SK-N-SH treated with all-trans-retinoic acid at 6 μM for 48 hours (cell line): ENCODE data around the gene CPPED1.

Source experiments
- ATAC-seq: fragments of 200-7000 bp; cut with Tn5 transposase; 3 replicates; pipeline ENCODE4 v1.9.1; 2020; ENCODE audit warnings: mild to moderate bottlenecking, moderate library complexity
- BACH2 ChIP-seq: fragments of 250-450 bp; sonication (Bioruptor Pico); IDR thresholded peaks from 2 replicates; pipeline ENCODE4 v1.9.0; 2021; ENCODE audit warnings: mild to moderate bottlenecking, borderline replicate concordance
- CSDC2 ChIP-seq: fragments of 250-450 bp; sonication (Bioruptor Pico); IDR thresholded peaks from 2 replicates; pipeline ENCODE4 v1.5.0; 2020; ENCODE audit warnings: mild to moderate bottlenecking, moderate library complexity
- ESRRG ChIP-seq: fragments of 250-450 bp; sonication (Bioruptor Pico); IDR thresholded peaks from 2 replicates; pipeline ENCODE4 v1.6.1; 2021; ENCODE audit warnings: mild to moderate bottlenecking
- GLIS3 ChIP-seq: fragments of 250-450 bp; sonication (Bioruptor Pico); IDR thresholded peaks from 2 replicates; pipeline ENCODE4 v1.5.0; 2020; ENCODE audit warnings: mild to moderate bottlenecking, moderate library complexity
- ISL1 ChIP-seq: fragments of 250-450 bp; sonication (Bioruptor Pico); IDR thresholded peaks from 2 replicates; pipeline ENCODE4 v2.1.2; 2022; ENCODE audit warnings: mild to moderate bottlenecking, moderate library complexity
- OSR1 ChIP-seq: fragments of 250-450 bp; sonication (Bioruptor Pico); IDR thresholded peaks from 2 replicates; pipeline ENCODE4 v1.8.0; 2022; ENCODE audit warnings: moderate library complexity, mild to moderate bottlenecking, inconsistent platforms
- PPARA ChIP-seq: fragments of 250-450 bp; sonication (Bioruptor Pico); IDR thresholded peaks from 2 replicates; pipeline ENCODE4 v1.5.0; 2020; ENCODE audit warnings: mild to moderate bottlenecking, borderline replicate concordance
- RARB ChIP-seq: fragments of 250-450 bp; sonication (Bioruptor Pico); IDR thresholded peaks from 2 replicates; pipeline ENCODE4 v1.8.0; 2021; ENCODE audit warnings: mild to moderate bottlenecking, moderate library complexity
- SNAI2 ChIP-seq: fragments of 250-450 bp; sonication (Bioruptor Pico); IDR thresholded peaks from 2 replicates; pipeline ENCODE4 v1.5.0; 2020; ENCODE audit warnings: mild to moderate bottlenecking, moderate library complexity
- TCF4 ChIP-seq: fragments of 250-450 bp; sonication (Bioruptor Pico); IDR thresholded peaks from 2 replicates; pipeline ENCODE4 v1.8.0; 2021; ENCODE audit warnings: mild to moderate bottlenecking, moderate library complexity, borderline replicate concordance
- TOX ChIP-seq: fragments of 250-450 bp; sonication (Bioruptor Pico); IDR thresholded peaks from 2 replicates; pipeline ENCODE4 v1.8.0; 2021; ENCODE audit warnings: mild to moderate bottlenecking, moderate library complexity, borderline replicate concordance
- ZC3H10 ChIP-seq: fragments of 250-450 bp; sonication (Bioruptor Pico); IDR thresholded peaks from 2 replicates; pipeline ENCODE4 v1.5.1; 2021; ENCODE audit warnings: mild to moderate bottlenecking, moderate library complexity
- ZFP3 ChIP-seq: fragments of 250-450 bp; sonication (Bioruptor Pico); IDR thresholded peaks from 2 replicates; pipeline ENCODE4 v1.5.0; 2020; ENCODE audit warnings: mild to moderate bottlenecking, moderate library complexity
- ZNF565 ChIP-seq: fragments of 450-650 bp; formaldehyde crosslinking; conservative IDR thresholded peaks from 2 replicates; pipeline ENCODE4 v1.5.0; 2020; ENCODE audit warnings: low read depth, mild to moderate bottlenecking, moderate library complexity
- ZNF70 ChIP-seq: fragments of 450-650 bp; formaldehyde crosslinking; IDR thresholded peaks from 2 replicates; pipeline ENCODE4 v1.5.0; 2020; ENCODE audit warnings: mild to moderate bottlenecking, moderate library complexity
- ZNF8 ChIP-seq: fragments of 450-650 bp; formaldehyde crosslinking; IDR thresholded peaks from 2 replicates; pipeline ENCODE4 v1.5.0; 2020; ENCODE audit warnings: mild to moderate bottlenecking, moderate library complexity
- TF ChIP-seq, protein P1 (sequence below): fragments of 250-450 bp; sonication (Bioruptor Pico); IDR thresholded peaks from 2 replicates; pipeline ENCODE4 v1.8.0; 2020; ENCODE audit warnings: mild to moderate bottlenecking, moderate library complexity, borderline replicate concordance
- TF ChIP-seq, protein P2 (sequence below): fragments of 250-450 bp; sonication (Bioruptor Pico); IDR thresholded peaks from 2 replicates; pipeline ENCODE4 v1.8.0; 2021; ENCODE audit warnings: low read depth, mild to moderate bottlenecking, moderate library complexity, borderline replicate concordance
- TF ChIP-seq, protein P3 (sequence below): fragments of 250-450 bp; sonication (Bioruptor Pico); IDR thresholded peaks from 2 replicates; pipeline ENCODE4 v1.5.1; 2020; ENCODE audit warnings: low read depth, mild to moderate bottlenecking, moderate library complexity
- TF ChIP-seq, protein P4 (sequence below): fragments of 250-450 bp; sonication (Bioruptor Pico); IDR thresholded peaks from 2 replicates; pipeline ENCODE4 v1.5.1; 2021; ENCODE audit warnings: mild to moderate bottlenecking, moderate library complexity
- TF ChIP-seq, protein P5 (sequence below): fragments of 250-450 bp; sonication (Bioruptor Pico); IDR thresholded peaks from 2 replicates; pipeline ENCODE4 v1.5.0; 2020; ENCODE audit warnings: mild to moderate bottlenecking, moderate library complexity

The CPPED1 gene

DNA sequence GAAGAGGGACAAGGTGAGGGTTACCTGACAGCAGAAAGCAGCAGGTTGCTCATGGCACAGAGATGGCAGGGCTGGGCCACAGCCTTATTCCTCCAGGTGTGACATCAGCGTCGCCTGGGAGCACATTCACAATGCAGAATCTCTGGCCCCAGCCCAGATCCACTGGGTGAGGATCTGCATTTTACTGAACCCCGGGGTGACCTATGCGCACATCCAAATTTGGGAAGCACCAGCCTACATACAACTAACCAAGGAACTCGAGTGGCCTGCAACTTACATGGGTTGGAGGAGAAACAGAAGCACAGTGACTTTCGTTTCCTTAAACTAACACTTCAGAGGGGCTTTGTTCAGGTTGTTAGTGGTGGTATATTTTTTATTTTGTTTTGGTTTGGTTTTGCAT lies 17.6 kb downstream of the CPPED1 start:
- TF ChIP-seq ZNF70 (CRISPR knock-in tag) (no peak), OSR1 (CRISPR knock-in tag) (no peak), PPARA (CRISPR knock-in tag) (no peak), ISL1 (no peak), ZFP3 (CRISPR knock-in tag) (no peak), ESRRG (CRISPR knock-in tag) (no peak), TCF4 (no peak), RARB (CRISPR knock-in tag) (no peak), ZC3H10 (no peak), GLIS3 (CRISPR knock-in tag) (no peak), BACH2 (no peak)
- TF ChIP-seq, protein P1, sequence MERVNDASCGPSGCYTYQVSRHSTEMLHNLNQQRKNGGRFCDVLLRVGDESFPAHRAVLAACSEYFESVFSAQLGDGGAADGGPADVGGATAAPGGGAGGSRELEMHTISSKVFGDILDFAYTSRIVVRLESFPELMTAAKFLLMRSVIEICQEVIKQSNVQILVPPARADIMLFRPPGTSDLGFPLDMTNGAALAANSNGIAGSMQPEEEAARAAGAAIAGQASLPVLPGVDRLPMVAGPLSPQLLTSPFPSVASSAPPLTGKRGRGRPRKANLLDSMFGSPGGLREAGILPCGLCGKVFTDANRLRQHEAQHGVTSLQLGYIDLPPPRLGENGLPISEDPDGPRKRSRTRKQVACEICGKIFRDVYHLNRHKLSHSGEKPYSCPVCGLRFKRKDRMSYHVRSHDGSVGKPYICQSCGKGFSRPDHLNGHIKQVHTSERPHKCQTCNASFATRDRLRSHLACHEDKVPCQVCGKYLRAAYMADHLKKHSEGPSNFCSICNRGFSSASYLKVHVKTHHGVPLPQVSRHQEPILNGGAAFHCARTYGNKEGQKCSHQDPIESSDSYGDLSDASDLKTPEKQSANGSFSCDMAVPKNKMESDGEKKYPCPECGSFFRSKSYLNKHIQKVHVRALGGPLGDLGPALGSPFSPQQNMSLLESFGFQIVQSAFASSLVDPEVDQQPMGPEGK = no peak
- TF ChIP-seq, protein P2, sequence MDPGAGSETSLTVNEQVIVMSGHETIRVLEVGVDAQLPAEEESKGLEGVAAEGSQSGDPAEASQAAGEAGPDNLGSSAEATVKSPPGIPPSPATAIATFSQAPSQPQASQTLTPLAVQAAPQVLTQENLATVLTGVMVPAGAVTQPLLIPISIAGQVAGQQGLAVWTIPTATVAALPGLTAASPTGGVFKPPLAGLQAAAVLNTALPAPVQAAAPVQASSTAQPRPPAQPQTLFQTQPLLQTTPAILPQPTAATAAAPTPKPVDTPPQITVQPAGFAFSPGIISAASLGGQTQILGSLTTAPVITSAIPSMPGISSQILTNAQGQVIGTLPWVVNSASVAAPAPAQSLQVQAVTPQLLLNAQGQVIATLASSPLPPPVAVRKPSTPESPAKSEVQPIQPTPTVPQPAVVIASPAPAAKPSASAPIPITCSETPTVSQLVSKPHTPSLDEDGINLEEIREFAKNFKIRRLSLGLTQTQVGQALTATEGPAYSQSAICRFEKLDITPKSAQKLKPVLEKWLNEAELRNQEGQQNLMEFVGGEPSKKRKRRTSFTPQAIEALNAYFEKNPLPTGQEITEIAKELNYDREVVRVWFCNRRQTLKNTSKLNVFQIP (CRISPR knock-in tag) = no peak
- TF ChIP-seq, protein P3, sequence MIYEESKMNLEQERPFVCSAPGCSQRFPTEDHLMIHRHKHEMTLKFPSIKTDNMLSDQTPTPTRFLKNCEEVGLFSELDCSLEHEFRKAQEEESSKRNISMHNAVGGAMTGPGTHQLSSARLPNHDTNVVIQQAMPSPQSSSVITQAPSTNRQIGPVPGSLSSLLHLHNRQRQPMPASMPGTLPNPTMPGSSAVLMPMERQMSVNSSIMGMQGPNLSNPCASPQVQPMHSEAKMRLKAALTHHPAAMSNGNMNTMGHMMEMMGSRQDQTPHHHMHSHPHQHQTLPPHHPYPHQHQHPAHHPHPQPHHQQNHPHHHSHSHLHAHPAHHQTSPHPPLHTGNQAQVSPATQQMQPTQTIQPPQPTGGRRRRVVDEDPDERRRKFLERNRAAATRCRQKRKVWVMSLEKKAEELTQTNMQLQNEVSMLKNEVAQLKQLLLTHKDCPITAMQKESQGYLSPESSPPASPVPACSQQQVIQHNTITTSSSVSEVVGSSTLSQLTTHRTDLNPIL = no peak

DNA sequence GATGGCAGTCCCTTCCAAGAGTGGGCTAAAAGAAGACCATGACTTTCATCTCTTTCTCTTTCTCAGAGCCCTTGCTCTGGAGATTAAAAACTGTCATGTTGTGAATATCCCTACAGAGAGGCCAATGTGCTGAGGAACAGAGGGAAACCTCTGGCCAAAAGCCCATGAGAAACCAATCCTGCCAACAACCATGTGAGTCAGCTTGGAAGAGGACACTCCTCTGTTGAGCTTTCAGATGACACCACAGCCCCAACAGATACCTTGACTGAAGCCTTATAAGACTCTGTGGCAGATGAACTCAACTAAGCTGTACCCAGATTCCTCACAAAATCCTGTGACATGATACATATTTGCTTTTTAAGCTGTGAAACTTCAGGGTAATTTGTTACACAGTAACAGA lies 19.6 kb downstream of the CPPED1 start:
- TF ChIP-seq, protein P2 (CRISPR knock-in tag) = no peak
- TF ChIP-seq BACH2 = no peak
- no peak for TF ChIP-seq ZNF8
- no peak for TF ChIP-seq ZFP3 (CRISPR knock-in tag)
- no peak for TF ChIP-seq ISL1
- TF ChIP-seq, protein P1 = no peak
- TF ChIP-seq, protein P4, sequence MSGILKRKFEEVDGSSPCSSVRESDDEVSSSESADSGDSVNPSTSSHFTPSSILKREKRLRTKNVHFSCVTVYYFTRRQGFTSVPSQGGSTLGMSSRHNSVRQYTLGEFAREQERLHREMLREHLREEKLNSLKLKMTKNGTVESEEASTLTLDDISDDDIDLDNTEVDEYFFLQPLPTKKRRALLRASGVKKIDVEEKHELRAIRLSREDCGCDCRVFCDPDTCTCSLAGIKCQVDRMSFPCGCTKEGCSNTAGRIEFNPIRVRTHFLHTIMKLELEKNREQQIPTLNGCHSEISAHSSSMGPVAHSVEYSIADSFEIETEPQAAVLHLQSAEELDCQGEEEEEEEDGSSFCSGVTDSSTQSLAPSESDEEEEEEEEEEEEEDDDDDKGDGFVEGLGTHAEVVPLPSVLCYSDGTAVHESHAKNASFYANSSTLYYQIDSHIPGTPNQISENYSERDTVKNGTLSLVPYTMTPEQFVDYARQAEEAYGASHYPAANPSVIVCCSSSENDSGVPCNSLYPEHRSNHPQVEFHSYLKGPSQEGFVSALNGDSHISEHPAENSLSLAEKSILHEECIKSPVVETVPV (CRISPR knock-in tag) = no peak
- no peak for TF ChIP-seq SNAI2 (CRISPR knock-in tag)
- no peak for TF ChIP-seq RARB (CRISPR knock-in tag)

More for the DNA sequence above, 17.6 kb downstream of the CPPED1 start:
- ATAC-seq = no peak

DNA sequence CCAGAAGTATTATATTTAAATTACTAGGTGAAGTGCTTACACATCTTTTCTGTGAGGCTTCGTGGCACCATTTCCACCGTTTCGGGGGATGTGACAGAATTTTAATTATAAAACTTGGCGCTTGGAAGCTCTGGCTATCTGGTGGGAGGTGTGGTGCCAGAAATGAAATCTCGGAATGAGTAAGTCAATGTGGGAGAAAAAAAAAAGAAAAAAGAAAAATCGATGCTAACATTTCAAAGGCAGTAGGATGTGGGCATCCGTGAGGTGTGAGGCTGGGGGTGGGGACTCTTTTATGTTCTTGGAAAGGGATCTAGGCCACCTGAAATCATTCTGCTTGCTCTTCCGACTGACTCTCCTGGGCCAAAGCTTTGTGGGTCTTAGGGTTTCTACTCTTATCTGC lies 21.9 kb downstream of the CPPED1 start:
- no peak for ATAC-seq
- TF ChIP-seq, protein P5, sequence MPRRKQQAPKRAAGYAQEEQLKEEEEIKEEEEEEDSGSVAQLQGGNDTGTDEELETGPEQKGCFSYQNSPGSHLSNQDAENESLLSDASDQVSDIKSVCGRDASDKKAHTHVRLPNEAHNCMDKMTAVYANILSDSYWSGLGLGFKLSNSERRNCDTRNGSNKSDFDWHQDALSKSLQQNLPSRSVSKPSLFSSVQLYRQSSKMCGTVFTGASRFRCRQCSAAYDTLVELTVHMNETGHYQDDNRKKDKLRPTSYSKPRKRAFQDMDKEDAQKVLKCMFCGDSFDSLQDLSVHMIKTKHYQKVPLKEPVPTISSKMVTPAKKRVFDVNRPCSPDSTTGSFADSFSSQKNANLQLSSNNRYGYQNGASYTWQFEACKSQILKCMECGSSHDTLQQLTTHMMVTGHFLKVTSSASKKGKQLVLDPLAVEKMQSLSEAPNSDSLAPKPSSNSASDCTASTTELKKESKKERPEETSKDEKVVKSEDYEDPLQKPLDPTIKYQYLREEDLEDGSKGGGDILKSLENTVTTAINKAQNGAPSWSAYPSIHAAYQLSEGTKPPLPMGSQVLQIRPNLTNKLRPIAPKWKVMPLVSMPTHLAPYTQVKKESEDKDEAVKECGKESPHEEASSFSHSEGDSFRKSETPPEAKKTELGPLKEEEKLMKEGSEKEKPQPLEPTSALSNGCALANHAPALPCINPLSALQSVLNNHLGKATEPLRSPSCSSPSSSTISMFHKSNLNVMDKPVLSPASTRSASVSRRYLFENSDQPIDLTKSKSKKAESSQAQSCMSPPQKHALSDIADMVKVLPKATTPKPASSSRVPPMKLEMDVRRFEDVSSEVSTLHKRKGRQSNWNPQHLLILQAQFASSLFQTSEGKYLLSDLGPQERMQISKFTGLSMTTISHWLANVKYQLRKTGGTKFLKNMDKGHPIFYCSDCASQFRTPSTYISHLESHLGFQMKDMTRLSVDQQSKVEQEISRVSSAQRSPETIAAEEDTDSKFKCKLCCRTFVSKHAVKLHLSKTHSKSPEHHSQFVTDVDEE (CRISPR knock-in tag) = no peak
- TF ChIP-seq ZNF565 (CRISPR knock-in tag) (no peak), SNAI2 (CRISPR knock-in tag) (no peak), TOX (CRISPR knock-in tag) (no peak), CSDC2 (CRISPR knock-in tag) (no peak), BACH2 (no peak), ZNF70 (CRISPR knock-in tag) (no peak), OSR1 (CRISPR knock-in tag) (no peak), ESRRG (CRISPR knock-in tag) (no peak)
- TF ChIP-seq, protein P1 = no peak
- TF ChIP-seq, protein P2 (CRISPR knock-in tag) = no peak
- TF ChIP-seq, all 23 proteins: peak for 0

More for the DNA sequence above, 19.6 kb downstream of the CPPED1 start:
- ATAC-seq = no peak
